Stimulated activated CD4-positive, alpha-beta T cell treated with anti-CD3 and anti-CD28 coated beads, Interleukin-1b, Interleukin-23, amount 100 ng/mL, for 48 hours (primary cell): Measurements from ENCODE around the gene UPF2.

Source experiments
- DNase-seq: peaks from one replicate; pipeline ENCODE4 v3.0.0-alpha.2; 2020

The UPF2 gene

GRCh38 chr10:11958956-11959355 is 83.7 kb downstream of the UPF2 start:
- DNase-seq, result no peak

DNA sequence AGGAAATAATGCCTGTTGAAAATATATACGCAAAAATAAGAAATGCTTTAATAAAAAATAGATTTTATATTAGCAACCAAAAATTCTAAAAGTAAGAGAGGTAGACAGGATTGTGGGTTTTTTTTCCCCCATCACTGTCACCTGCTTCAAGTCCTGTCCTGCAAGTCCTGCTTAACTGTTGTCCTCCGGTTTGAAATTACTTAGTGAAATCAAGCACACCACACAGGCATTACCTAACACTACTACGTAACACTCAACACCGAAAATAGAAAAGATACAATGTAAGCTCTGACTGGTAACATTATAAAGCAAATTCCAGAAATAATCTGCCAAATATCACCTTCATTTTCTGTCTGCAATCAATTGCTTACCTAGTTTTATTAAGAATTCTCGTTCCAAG is 90.9 kb downstream of the UPF2 start:
- DNase-seq, result no peak

GRCh38 chr10:11950325-11951018 is 92.1 kb downstream of the UPF2 start:
- no peak for DNase-seq

DNA sequence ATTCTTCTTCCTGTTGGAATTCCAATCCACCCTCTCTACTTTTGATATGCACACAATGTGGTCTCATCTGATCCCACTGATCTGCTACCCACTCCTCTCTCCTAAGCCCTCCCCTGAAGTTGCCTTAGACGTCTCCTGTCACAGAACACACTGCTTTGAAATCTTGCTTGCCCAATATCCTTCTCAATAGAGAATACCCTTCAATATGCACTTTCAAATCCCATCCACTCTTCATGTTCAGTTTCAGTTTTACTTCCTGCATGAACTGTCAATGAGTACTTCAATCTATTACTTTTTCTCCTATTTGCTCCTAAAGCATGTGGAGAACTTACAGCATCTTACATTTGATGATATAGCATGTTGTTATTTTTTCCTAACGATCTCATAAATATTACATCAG is 93.5 kb downstream of the UPF2 start:
- DNase-seq, result no peak

GRCh38 chr10:11946652-11947051 is 96.0 kb downstream of the UPF2 start:
- no peak for DNase-seq

DNA sequence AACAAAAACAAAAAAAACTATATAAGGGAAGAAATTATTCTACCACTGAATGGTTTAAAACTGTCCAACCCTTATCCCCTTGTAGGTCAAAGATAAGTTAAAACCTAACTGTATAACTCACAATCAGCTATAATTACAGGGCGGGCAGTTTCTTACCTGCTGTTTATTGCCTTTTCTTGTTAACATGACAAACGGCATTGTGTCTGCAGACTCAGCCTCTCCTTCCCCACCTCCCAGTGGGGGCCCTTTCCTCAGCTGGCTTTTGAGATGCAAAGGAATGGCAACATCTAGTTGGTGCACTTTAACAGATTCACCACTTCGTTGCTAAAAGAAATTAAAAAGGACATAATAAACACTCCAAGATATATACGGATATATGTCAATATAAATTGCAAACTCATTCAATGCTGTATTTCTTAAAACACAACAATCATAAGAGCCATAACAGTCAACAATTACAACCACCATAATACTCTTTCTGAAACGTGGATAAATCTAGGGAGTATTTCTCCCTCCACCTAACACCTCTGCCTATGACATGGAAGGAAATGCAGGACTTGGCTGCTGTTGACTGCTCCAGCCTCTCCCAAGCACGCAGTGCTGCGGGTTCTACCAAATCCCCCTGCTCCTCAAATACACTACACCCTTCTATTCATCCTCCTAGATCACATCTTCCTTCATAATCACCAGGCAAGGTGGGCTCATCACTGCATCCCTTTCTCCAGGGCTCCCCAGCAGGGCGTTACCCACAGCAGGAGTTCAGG is 106.0 kb downstream of the UPF2 start:
- DNase-seq, result no peak

- no peak for DNase-seq
These were observed 108.3 kb downstream of the UPF2 start for GRCh38 chr10:11934262-11934661.

DNA sequence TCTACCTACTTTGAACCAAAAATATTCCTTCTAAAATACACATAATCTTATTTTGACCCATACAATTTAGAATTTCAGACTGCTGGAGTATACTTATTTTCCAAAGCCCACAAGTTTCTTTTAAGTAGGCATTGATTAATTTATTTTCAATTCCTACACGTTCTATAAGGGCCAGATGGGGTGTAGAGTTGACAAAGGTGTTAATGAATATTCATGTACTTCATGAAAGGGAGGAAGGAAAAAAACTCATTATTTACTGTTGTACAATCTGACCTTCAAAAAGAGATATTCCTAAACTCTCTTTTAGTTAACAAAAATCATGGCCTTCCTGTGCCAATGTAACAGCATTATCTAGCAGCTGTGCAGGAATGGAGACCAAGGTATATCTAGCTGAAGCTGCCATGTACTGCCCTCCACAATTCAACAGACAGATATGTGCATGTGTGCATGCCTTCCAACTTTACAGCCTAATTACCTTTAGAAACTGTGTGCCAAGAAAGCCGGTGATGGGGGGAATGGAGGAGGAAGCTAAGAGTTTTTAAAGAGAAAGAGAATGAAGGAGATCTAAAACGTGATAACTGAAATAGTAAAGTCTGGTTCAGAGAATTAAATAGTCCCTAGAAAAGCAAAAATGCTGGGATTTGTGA is 108.9 kb downstream of the UPF2 start:
- DNase-seq, result no peak

DNA sequence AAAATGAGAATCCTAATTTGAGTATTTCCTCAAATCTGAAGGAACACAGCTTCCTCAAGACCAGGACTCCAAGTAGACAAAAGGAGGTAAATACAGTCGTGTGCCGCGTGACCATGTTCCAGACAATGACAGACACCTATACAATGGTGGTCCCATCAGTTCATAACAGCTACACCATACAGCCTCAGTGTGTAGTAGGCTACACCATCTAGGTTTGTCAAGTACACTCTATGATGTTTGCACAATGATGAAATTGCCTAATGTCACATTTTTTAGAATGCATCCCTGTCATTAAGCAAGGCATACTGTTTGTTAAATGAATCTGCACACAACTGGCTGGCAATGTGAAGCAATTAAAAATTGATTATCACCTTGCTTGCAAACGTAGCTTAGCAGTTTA is 111.6 kb downstream of the UPF2 start:
- DNase-seq, result no peak

GRCh38 chr10:11930312-11930978 is 112.2 kb downstream of the UPF2 start:
- DNase-seq, result no peak

DNA sequence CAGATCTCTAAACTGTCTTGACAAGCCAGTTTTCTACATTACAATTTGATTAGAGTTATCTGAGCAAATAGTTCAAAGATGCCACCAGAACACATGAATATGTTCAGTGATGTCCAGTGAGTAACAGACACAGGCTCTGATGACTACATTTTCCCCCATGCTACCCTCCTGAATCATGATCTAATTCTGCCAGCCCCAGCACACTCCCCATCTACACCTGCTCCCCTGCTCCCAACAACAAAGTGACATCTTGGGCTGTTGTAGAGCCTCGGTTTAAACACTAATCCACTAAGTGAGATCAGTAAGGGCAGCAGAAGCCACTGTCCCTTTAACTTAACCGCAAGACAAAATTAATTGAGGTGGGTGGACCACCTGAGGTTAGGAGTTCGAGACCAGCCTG is 114.9 kb downstream of the UPF2 start:
- no peak for DNase-seq

GRCh38 chr10:11921800-11922392 is 120.7 kb downstream of the UPF2 start:
- no peak for DNase-seq

DNA sequence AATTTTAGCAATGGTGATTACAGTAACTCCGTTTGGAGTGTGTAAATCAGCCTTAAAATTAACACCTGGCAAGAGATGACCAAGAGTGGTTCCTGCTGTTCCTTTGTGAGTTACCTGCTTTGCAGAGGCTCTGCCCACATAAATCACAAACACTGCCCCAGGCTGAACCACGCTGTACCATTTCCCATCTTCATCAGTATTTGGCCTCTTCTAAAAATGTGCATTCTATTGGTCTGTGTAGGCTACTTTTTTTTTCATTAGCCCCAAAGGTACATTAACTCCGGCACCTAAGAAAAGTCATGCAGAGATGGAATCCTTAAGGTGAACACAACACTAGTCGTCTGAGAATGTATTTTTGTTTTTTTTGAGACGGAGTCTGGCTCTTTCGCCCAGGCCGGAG is 123.3 kb downstream of the UPF2 start:
- DNase-seq, result no peak

DNA sequence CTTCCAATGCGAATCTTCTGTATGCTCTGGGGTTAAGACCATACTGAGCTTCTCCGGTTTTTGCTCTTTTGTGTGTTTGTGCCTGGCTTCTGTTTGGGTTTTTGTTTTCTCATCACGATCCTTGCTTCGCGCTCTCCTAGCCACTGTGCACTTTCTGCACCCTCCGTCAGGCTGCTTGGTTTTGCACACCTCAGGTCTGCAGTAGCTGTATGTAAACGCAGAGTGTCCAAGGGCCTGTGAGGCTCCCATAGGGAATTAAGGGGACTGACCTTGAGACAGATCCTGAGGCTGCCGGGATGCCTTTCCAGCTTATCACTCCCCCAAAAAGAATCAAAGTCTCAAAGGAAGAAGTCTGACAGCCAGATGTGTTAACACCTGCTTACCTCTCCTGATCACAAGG is 124.2 kb downstream of the UPF2 start:
- no peak for DNase-seq

- no peak for DNase-seq
These were observed 129.4 kb downstream of the UPF2 start for GRCh38 chr10:11913079-11913641.

DNA sequence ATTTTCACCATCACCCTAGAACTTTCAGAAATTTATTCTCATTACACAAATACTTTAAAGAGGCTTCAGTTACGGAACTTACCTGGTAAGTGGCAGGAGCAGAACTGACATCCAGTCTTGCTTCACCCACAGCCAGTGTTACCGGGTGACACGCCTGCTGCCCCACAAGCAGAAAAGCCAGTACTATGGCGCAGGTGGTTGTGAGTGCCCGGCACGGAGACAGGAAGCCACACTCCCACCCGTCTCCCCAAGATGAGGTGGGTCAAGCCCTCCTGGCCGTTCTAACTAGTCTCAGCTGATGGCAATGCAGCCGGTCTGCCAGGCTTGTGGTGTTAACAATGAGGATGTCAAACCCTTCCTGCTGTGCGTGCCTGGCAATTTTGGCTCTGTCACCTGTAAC is 132.5 kb downstream of the UPF2 start:
- no peak for DNase-seq

DNA sequence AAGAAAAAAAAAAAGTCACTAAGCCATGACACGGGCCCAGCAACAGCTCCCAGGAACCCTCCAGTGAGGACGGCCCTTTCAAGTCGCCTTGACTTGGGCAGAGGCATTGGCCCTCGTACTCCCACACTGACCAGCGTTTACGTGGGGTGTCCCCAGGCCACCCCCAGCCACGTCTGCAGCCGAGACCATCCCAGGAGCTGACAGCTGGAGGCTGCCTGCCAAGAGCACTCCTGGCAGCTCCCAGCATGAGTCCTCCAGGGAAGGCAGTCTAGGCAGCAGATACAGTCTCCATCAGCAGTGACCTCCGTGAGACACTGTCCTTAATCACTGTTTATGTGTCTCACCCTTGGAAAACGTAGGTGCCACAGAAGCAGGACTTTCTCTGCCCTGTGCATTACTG is 133.0 kb downstream of the UPF2 start:
- DNase-seq, result no peak

- no peak for DNase-seq
These were observed 133.6 kb downstream of the UPF2 start for GRCh38 chr10:11908991-11909390.

- no peak for DNase-seq
These were observed 134.1 kb downstream of the UPF2 start for GRCh38 chr10:11908536-11908935.

DNA sequence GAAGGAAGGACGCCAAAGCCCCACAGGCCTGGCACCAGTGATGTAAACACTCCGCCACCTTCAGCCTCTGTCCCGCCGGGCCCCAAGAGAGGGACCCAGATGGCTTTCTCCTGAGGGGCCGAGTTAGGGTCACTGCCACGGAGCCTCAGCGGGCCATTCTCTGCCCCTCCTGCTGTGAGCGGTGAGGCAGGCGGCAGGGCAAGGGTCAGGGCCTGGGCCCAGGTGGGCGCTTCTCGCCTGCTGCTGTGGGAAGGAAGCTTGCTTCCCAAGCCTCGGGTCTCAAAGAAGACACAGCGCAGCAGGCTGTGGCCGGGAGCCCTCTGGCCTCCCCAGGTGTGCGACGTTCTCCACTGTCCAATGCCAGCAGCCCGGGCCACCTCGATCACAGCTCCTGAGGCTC is 134.7 kb downstream of the UPF2 start:
- no peak for DNase-seq

DNA sequence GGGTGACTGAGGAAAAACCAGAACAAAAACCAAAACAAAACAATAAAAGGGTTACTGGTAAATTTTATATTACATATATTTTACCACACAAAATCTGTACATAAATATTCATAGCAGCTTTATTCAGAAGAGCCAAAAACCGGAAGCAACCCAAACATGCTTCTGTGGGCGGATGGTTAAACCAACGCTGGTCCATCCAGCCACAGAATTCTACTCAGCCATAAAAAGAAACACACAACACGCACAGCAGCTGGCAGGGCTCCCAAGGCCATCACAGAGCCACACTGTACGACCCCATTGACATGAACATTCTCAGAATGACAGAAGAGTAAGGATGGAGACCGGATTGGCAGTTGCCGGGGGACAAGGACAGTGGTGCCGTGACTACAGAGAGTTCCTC is 135.9 kb downstream of the UPF2 start:
- no peak for DNase-seq

DNA sequence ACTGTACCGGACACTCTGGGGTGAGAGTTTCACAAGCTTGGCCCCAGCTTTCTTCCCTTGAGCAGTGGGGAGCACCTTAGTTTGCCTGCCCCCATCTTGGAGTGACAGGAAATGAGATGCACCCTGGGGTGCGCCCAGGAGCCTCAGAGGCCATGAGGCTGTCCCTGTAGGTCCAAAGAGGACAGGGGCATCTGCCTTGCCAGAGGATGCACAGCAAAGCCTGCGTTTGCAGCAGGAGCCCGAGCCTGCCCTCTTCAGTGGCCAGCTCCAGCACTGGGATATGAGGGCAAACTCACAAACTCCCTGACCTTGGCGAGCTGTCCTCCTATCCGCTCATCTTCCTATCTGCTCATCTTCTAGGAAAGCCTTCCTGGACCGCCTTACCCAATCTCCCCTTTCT is 140.0 kb downstream of the UPF2 start:
- DNase-seq, result no peak
